Lung (tissue), 12 donors: ENCODE data around the gene PRKN. TPM values are rescaled to one million over a fixed set of nuclear protein-coding genes. Genes with fewer than 3 reads are reported as not detected.

Experiments used
- ATAC-seq: fragments of 200-7000 bp; cut with Tn5 transposase; one replicate; pipeline ENCODE4 v1.9.1; 2020; ENCODE audit warnings: moderate number of reproducible peaks; ENCODE audit not compliant: insufficient read depth, low FRiP score
- DNase-seq, 3 donors: peaks; one replicate each; pipeline ENCODE4 v3.0.0-alpha.2; 2013 to 2017
- H3K27ac ChIP-seq, 2 donors: one replicate each; pipeline ENCODE4 v1.5.1; 2013; ENCODE audit warnings: mild to moderate bottlenecking in 2 of 2, moderate library complexity in 2 of 2, control low read depth in 1 of 2, inconsistent platforms in 1 of 2, low read depth in 1 of 2, low read length in 1 of 2
- H3K27me3 ChIP-seq, 3 donors: one replicate each; pipeline ENCODE4 v1.5.1; 2013; ENCODE audit warnings: low read length in 2 of 3; ENCODE audit not compliant: control insufficient read depth in 3 of 3, insufficient read depth in 3 of 3
- H3K36me3 ChIP-seq, 4 donors: one replicate each; pipeline ENCODE4 v1.5.1; 2013; ENCODE audit warnings: low read length in 4 of 4, mild to moderate bottlenecking in 1 of 4, moderate library complexity in 1 of 4; ENCODE audit not compliant: control insufficient read depth in 4 of 4, insufficient read depth in 4 of 4
- H3K4me1 ChIP-seq, 5 donors: one replicate each; pipeline ENCODE4 v1.5.1; 2013; ENCODE audit warnings: low read length in 5 of 5, mild to moderate bottlenecking in 2 of 5, moderate library complexity in 1 of 5; ENCODE audit not compliant: control insufficient read depth in 5 of 5, insufficient read depth in 5 of 5
- H3K4me3 ChIP-seq: one replicate; pipeline ENCODE4 v1.5.1; 2013; ENCODE audit warnings: mild to moderate bottlenecking, control low read depth, moderate library complexity
- H3K9ac ChIP-seq, 2 donors: one replicate each; pipeline ENCODE4 v1.5.1; 2013; ENCODE audit warnings: low read length in 2 of 2, control low read depth in 1 of 2; ENCODE audit not compliant: insufficient read depth in 1 of 2
- H3K9me3 ChIP-seq, 4 donors: one replicate each; pipeline ENCODE4 v1.5.1; 2013; ENCODE audit warnings: low read length in 3 of 4, mild to moderate bottlenecking in 1 of 4, moderate library complexity in 1 of 4; ENCODE audit not compliant: control insufficient read depth in 4 of 4, insufficient read depth in 3 of 4
- CTCF ChIP-seq: IDR thresholded peaks from 2 replicates; pipeline ENCODE4 v1.5.1; 2012; ENCODE audit warnings: mild to moderate bottlenecking; ENCODE audit errors: control extremely low read depth, extremely low read depth
- WGBS, 2 donors: extraction: QIAGEN DNeasy Blood & Tissue Kit; methylation state at CpG; one replicate each; pipeline ENCODE4 v1.1.7; 2013; 5-methylcytosine and 5-hydroxymethylcytosine counted together
- polyA plus RNA-seq, 2 donors: library from polyadenylated mRNA; stranded (reverse); fragments of 200-250 nt; gene quantifications; one replicate each; pipeline ENCODE4 v1.2.1, GENCODE V29; 2013
- total RNA-seq, 2 donors: library from RNA; depleted of rRNA in 1 of 2; stranded (reverse); fragments of >200 nt in 1 of 2; gene quantifications; one replicate each; pipeline ENCODE4 v1.2.1, GENCODE V29; 2014 to 2021
- donor health status: control.
- donor health status: control.
- donor health status: Bipolar disorder and iron deficiency.
- donor health status: healthy.
- donor health status: DM: yes; HTN: yes; CAD: no.

PRKN gene
- total and polyA plus RNA-seq, 4 donors = 0.27 to 11.2 (median 3.1) TPM

GRCh38 chr6:162358625-162359024 lies 368.9 kb downstream of the PRKN start:
- TF ChIP-seq CTCF = no peak
- Histone ChIP-seq H3K36me3 (no peaks in the 10 kb centered on the region), H3K27ac (no peak overlapping the region), H3K9ac (no peak overlapping the region), H3K4me1 (peaks cover 0 to 2% (median 0%) of the 10 kb centered on the region in 5 donors), H3K27me3 (no peaks in the 10 kb centered on the region), H3K4me3 (no peak overlapping the region), H3K9me3 (no peaks in the 10 kb centered on the region)
- DNase-seq (no peak), ATAC-seq (no peak)
- WGBS, 2 donors = 87 to 91% methylated on average over 4 of the region's 4 CpGs

DNA sequence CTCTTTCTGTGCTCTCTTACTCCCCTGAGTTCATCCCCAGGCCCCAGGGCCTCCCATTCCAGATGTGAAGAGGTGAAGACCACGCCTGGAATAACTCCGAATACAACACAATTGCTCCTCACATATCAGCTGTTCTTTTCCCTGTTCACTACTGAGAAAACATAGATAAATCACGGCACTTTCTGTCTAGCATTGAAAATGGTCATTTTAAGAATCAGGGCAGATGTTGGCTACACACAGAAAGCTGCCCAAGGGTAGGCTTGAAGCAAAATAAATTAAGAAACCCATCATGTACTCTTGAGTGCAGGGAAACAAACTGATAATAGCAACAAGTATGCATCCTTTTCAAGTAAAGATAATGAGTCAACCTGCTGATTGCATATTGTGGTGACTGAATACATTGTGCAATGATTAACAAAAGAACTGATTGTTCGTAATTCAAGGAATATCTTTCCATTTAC lies 382.5 kb downstream of the PRKN start:
- no peak for TF ChIP-seq CTCF
- no peak overlapping the region for H3K27ac ChIP-seq
- 78 to 87% methylated on average over 4 of the region's 4 CpGs for WGBS, 2 donors
- peaks cover 0 to 8% (median 0%) of the 10 kb centered on the region in 5 donors for H3K4me1 ChIP-seq
- ATAC-seq = no peak
- H3K9me3 ChIP-seq = no peaks in the 10 kb centered on the region
- H3K4me3 ChIP-seq = no peak overlapping the region
- no peak for DNase-seq
- no peaks in the 10 kb centered on the region for H3K27me3 ChIP-seq
- no peaks in the 10 kb centered on the region for H3K36me3 ChIP-seq
- no peak overlapping the region for H3K9ac ChIP-seq

DNA sequence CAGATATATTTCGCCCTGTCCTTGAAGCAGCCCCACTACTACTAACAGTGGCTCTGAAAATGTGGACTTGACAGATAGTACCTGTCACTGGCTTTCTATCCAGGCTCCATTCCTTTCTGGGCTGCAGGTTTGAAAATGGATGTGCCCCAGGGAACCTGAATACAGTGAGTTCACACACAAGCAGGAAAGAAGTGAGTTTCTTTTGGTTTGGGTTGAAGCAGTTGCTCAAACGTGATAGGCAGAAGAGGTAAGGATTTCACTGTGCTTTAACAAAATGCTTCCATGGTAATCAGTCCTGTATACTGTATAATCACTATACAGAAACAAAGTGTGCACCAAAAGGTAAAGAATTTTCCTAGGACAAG lies 382.9 kb downstream of the PRKN start:
- Histone ChIP-seq H3K27me3 (no peaks in the 10 kb centered on the region), H3K9ac (no peak overlapping the region), H3K4me3 (no peak overlapping the region), H3K36me3 (no peaks in the 10 kb centered on the region), H3K9me3 (no peaks in the 10 kb centered on the region), H3K27ac (no peak overlapping the region), H3K4me1 (peaks cover 0 to 8% (median 0%) of the 10 kb centered on the region in 5 donors)
- DNase-seq (no peak), ATAC-seq (no peak)
- WGBS, 2 donors = 69 to 82% methylated on average over 2 of the region's 2 CpGs
- TF ChIP-seq CTCF = no peak

DNA sequence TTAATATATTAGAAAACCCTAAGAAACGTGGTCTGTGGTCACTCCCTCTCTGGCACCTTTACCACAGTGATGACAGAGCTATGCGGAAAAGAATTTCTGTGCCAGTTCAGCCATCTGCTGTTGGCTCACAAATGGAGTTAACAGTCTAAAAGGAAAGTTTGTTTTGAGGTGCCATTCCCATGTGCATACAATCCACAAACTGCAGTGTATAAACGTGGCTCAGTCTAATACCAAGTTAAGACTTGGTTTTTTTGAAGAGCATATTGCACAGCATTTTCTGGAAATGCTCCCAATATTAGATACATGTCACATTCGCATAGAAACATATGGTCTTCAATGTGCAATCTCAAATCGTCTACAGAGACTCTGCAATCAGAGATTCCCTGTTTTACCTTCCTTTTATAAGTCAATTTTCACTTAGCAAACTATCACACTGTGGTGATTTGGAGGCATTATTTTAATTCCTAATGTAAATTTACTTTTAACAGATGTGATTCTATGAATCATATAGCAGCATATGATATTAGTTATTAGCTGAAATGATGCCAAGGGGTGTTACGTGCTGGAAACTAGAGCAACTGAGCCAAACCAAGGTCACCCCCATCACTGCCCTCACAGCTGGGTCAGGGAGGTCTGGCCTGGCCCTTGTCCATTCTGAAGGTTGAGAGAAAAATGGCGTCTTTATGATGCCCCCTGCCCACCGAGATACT lies 383.5 kb downstream of the PRKN start:
- TF ChIP-seq CTCF = no peak
- 66 to 78% methylated on average over 8 of the region's 8 CpGs for WGBS, 2 donors
- Histone ChIP-seq H3K9ac (no peak overlapping the region), H3K4me3 (no peak overlapping the region), H3K4me1 (peaks cover 0 to 8% (median 0%) of the 10 kb centered on the region in 5 donors), H3K9me3 (no peaks in the 10 kb centered on the region), H3K27me3 (no peaks in the 10 kb centered on the region), H3K27ac (no peak overlapping the region), H3K36me3 (no peaks in the 10 kb centered on the region)
- DNase-seq = peak; percentile 19 to 48 (median 28)
- ATAC-seq = no peak
